ENCODE results near the gene SRRM5. TPM values are rescaled to one million over a fixed set of nuclear protein-coding genes. Genes with fewer than 3 reads are reported as not detected.

Gene SRRM5
- total and polyA plus RNA-seq, 2 experiments from 2014 or later = 0.08 TPM; not detected in 1

DNA sequence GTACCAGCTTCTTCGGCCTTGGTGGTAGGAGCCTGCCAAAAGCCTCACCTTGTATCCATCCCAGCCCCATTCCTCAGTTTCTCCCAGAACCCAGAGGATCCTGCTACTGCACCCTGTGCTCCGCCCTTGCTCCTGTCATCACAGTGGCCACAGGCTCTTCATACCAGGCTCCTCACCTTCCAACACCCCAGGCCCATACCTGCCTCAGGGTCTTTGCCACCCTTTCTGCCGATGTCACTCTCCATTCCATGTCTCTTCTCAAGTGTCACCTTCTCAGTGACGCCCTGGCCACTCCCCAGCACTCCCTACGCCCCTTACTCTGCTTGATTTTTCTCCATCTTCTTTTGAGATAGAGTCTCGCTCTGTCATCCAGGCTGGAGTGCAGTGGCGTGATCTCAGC, 2.0 kb upstream of the SRRM5 start:
- Histone ChIP-seq H3K36me3 (ENCODE audit: insufficient read depth) (no peaks in the 10 kb centered on the region), H3K27me3 (ENCODE audit: insufficient read depth) (no peaks in the 10 kb centered on the region), H3K4me2 (no peak overlapping the region), H3K4me1 (ENCODE audit: insufficient read depth) (no peaks in the 10 kb centered on the region), H3K27ac (ENCODE audit: low read depth) (no peak overlapping the region), H4K20me1 (replicated peaks; ENCODE audit: insufficient read depth) (no peaks in the 10 kb centered on the region; the same call in 1 of the 2 replicates), H3F3A (replicated peaks; ENCODE audit: low read depth) (no peaks in the 10 kb centered on the region), H3K4me3 (no peak overlapping the region), H3K9me2 (ENCODE audit: insufficient read depth) (no peaks in the 10 kb centered on the region), H2AFZ (no peak overlapping the region), H3K79me2 (replicated peaks; ENCODE audit: insufficient read depth) (peaks cover 2% of the 10 kb centered on the region; the same call in 1 of the 2 replicates)
- no peak overlapping the region for H3K4me3 Mint-ChIP-seq
- H3K4me1 Mint-ChIP-seq = peaks cover 9% of the 10 kb centered on the region
- peaks cover 11% of the 10 kb centered on the region for H3K9me3 Mint-ChIP-seq
- H3K27ac Mint-ChIP-seq = no peak overlapping the region
- ATAC-seq (no peak), DNase-seq (ENCODE audit: low spot score) (no peak)
- TF ChIP-seq, protein P1, sequence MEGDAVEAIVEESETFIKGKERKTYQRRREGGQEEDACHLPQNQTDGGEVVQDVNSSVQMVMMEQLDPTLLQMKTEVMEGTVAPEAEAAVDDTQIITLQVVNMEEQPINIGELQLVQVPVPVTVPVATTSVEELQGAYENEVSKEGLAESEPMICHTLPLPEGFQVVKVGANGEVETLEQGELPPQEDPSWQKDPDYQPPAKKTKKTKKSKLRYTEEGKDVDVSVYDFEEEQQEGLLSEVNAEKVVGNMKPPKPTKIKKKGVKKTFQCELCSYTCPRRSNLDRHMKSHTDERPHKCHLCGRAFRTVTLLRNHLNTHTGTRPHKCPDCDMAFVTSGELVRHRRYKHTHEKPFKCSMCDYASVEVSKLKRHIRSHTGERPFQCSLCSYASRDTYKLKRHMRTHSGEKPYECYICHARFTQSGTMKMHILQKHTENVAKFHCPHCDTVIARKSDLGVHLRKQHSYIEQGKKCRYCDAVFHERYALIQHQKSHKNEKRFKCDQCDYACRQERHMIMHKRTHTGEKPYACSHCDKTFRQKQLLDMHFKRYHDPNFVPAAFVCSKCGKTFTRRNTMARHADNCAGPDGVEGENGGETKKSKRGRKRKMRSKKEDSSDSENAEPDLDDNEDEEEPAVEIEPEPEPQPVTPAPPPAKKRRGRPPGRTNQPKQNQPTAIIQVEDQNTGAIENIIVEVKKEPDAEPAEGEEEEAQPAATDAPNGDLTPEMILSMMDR (conservative IDR thresholded peaks at IDR 0.05; ENCODE audit: low read depth in 2 of 2) = no peak
- no peak for TF ChIP-seq JUNB (IDR thresholded peaks at IDR 0.05; ENCODE audit: unreplicated experiment)
- no peak for TF ChIP-seq EZH2 (IDR thresholded peaks at IDR 0.05; ENCODE audit: low read depth, unreplicated experiment)
- TF ChIP-seq EZH2phosphoT487 (IDR thresholded peaks at IDR 0.05; ENCODE audit: unreplicated experiment) = no peak
- TF ChIP-seq STAT1 (IDR thresholded peaks at IDR 0.05; ENCODE audit: unreplicated experiment) = no peak
- TF ChIP-seq POLR2AphosphoS5 (IDR thresholded peaks at IDR 0.05; ENCODE audit: low read depth) = no peak
- TF ChIP-seq, protein P2, sequence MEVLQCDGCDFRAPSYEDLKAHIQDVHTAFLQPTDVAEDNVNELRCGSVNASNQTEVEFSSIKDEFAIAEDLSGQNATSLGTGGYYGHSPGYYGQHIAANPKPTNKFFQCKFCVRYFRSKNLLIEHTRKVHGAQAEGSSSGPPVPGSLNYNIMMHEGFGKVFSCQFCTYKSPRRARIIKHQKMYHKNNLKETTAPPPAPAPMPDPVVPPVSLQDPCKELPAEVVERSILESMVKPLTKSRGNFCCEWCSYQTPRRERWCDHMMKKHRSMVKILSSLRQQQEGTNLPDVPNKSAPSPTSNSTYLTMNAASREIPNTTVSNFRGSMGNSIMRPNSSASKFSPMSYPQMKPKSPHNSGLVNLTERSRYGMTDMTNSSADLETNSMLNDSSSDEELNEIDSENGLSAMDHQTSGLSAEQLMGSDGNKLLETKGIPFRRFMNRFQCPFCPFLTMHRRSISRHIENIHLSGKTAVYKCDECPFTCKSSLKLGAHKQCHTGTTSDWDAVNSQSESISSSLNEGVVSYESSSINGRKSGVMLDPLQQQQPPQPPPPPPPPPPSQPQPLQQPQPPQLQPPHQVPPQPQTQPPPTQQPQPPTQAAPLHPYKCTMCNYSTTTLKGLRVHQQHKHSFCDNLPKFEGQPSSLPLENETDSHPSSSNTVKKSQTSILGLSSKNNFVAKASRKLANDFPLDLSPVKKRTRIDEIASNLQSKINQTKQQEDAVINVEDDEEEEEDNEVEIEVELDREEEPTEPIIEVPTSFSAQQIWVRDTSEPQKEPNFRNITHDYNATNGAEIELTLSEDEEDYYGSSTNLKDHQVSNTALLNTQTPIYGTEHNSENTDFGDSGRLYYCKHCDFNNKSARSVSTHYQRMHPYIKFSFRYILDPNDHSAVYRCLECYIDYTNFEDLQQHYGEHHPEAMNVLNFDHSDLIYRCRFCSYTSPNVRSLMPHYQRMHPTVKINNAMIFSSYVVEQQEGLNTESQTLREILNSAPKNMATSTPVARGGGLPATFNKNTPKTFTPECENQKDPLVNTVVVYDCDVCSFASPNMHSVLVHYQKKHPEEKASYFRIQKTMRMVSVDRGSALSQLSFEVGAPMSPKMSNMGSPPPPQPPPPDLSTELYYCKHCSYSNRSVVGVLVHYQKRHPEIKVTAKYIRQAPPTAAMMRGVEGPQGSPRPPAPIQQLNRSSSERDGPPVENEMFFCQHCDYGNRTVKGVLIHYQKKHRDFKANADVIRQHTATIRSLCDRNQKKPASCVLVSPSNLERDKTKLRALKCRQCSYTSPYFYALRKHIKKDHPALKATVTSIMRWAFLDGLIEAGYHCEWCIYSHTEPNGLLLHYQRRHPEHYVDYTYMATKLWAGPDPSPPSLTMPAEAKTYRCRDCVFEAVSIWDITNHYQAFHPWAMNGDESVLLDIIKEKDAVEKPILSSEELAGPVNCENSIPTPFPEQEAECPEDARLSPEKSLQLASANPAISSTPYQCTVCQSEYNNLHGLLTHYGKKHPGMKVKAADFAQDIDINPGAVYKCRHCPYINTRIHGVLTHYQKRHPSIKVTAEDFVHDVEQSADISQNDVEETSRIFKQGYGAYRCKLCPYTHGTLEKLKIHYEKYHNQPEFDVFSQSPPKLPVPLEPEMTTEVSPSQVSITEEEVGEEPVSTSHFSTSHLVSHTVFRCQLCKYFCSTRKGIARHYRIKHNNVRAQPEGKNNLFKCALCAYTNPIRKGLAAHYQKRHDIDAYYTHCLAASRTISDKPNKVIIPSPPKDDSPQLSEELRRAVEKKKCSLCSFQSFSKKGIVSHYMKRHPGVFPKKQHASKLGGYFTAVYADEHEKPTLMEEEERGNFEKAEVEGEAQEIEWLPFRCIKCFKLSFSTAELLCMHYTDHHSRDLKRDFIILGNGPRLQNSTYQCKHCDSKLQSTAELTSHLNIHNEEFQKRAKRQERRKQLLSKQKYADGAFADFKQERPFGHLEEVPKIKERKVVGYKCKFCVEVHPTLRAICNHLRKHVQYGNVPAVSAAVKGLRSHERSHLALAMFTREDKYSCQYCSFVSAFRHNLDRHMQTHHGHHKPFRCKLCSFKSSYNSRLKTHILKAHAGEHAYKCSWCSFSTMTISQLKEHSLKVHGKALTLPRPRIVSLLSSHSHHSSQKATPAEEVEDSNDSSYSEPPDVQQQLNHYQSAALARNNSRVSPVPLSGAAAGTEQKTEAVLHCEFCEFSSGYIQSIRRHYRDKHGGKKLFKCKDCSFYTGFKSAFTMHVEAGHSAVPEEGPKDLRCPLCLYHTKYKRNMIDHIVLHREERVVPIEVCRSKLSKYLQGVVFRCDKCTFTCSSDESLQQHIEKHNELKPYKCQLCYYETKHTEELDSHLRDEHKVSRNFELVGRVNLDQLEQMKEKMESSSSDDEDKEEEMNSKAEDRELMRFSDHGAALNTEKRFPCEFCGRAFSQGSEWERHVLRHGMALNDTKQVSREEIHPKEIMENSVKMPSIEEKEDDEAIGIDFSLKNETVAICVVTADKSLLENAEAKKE (CRISPR knock-in tag; IDR thresholded peaks at IDR 0.05) = no peak
- TF ChIP-seq, protein P3, sequence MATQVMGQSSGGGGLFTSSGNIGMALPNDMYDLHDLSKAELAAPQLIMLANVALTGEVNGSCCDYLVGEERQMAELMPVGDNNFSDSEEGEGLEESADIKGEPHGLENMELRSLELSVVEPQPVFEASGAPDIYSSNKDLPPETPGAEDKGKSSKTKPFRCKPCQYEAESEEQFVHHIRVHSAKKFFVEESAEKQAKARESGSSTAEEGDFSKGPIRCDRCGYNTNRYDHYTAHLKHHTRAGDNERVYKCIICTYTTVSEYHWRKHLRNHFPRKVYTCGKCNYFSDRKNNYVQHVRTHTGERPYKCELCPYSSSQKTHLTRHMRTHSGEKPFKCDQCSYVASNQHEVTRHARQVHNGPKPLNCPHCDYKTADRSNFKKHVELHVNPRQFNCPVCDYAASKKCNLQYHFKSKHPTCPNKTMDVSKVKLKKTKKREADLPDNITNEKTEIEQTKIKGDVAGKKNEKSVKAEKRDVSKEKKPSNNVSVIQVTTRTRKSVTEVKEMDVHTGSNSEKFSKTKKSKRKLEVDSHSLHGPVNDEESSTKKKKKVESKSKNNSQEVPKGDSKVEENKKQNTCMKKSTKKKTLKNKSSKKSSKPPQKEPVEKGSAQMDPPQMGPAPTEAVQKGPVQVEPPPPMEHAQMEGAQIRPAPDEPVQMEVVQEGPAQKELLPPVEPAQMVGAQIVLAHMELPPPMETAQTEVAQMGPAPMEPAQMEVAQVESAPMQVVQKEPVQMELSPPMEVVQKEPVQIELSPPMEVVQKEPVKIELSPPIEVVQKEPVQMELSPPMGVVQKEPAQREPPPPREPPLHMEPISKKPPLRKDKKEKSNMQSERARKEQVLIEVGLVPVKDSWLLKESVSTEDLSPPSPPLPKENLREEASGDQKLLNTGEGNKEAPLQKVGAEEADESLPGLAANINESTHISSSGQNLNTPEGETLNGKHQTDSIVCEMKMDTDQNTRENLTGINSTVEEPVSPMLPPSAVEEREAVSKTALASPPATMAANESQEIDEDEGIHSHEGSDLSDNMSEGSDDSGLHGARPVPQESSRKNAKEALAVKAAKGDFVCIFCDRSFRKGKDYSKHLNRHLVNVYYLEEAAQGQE (IDR thresholded peaks at IDR 0.05; ENCODE audit: unreplicated experiment) = no peak
- peaks cover 36% of the 10 kb centered on the region for H3K36me3 Mint-ChIP-seq (ENCODE audit: low read depth)
- peaks cover 19% of the 10 kb centered on the region for H3K27me3 Mint-ChIP-seq (ENCODE audit: insufficient read depth, low read depth, poor library complexity)
